HL-60 (cell line): ENCODE measurements around the gene PCAT7.

Experiments
- CTCF ChIP-seq: IDR thresholded peaks from one replicate; pipeline ENCODE4 v1.5.1; 2011; ENCODE audit warnings: low read length, control low read depth, inconsistent platforms; ENCODE audit not compliant: insufficient read depth
- GABPA ChIP-seq: IDR thresholded peaks from 2 replicates; pipeline ENCODE4 v1.6.1; 2012; ENCODE audit warnings: low read depth
- SPI1 ChIP-seq: IDR thresholded peaks from 2 replicates; pipeline ENCODE4 v1.6.1; 2012; ENCODE audit warnings: low read depth, mild to moderate bottlenecking, borderline replicate concordance

- TF ChIP-seq CTCF, result no peak
- no peak for TF ChIP-seq SPI1
- no peak for TF ChIP-seq GABPA
Observed at GRCh38 chr9:94600715-94601114, 45.8 kb downstream of the PCAT7 start.
